Duodenal mucosa (tissue), 2 donors: Measurements from ENCODE around the gene TAAR6.
"Not testable (repeated sequence)": the region's sequence is repeated elsewhere in the genome, so short reads cannot be mapped to it uniquely, and the experiment has no call there.

Experiments
- H3K27ac ChIP-seq: one replicate; pipeline ENCODE4 v1.7.0; 2013; ENCODE audit warnings: low read depth, low read length
- H3K27me3 ChIP-seq, 2 donors: one replicate each; pipeline ENCODE4 v1.7.0; 2013; ENCODE audit warnings: low read length in 2 of 2, control low read depth in 1 of 2; ENCODE audit not compliant: insufficient read depth in 2 of 2, control insufficient read depth in 1 of 2
- H3K36me3 ChIP-seq, 2 donors: one replicate each; pipeline ENCODE4 v1.7.0; 2013; ENCODE audit warnings: low read length in 2 of 2, control low read depth in 1 of 2; ENCODE audit not compliant: insufficient read depth in 2 of 2, control insufficient read depth in 1 of 2
- H3K4me1 ChIP-seq, 2 donors: one replicate each; pipeline ENCODE4 v1.7.0; 2013; ENCODE audit warnings: low read length in 2 of 2, control low read depth in 1 of 2; ENCODE audit not compliant: insufficient read depth in 2 of 2, control insufficient read depth in 1 of 2
- H3K4me3 ChIP-seq, 2 donors: one replicate each; pipeline ENCODE4 v1.7.0; 2013; ENCODE audit warnings: low read length in 2 of 2, low read depth in 1 of 2
- H3K9ac ChIP-seq, 2 donors: one replicate each; pipeline ENCODE4 v1.7.0; 2013; ENCODE audit warnings: low read length in 2 of 2, low read depth in 1 of 2
- H3K9me3 ChIP-seq, 2 donors: one replicate each; pipeline ENCODE4 v1.7.0; 2013; ENCODE audit warnings: low read length in 2 of 2, control low read depth in 1 of 2; ENCODE audit not compliant: control insufficient read depth in 1 of 2

The TAAR6 gene

DNA sequence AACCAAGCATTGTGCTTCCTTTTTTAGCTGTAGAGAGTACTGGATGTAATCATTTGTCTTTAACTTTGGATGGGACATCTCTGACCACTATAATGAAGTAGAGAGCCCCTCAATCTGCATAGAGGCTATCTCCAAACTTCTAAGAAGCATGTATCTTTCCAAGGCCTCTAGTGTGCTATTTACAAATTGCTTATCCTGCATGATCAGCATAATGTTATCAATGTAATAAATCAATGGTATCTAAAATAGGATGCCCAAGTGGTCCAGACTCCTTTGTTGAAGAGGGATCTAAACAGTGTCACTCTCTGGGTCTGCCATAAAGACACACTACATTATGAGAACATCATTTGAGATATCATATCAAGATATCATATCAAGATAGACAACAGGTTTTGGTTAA lies 25.3 kb upstream of the TAAR6 start:
- Histone ChIP-seq H3K9me3 (no peaks in the 10 kb centered on the region), H3K27ac (no peak overlapping the region), H3K36me3 (no peaks in the 10 kb centered on the region), H3K4me1 (no peaks in the 10 kb centered on the region), H3K27me3 (no peaks in the 10 kb centered on the region), H3K4me3 (no peak overlapping the region), H3K9ac (no peak overlapping the region)

DNA sequence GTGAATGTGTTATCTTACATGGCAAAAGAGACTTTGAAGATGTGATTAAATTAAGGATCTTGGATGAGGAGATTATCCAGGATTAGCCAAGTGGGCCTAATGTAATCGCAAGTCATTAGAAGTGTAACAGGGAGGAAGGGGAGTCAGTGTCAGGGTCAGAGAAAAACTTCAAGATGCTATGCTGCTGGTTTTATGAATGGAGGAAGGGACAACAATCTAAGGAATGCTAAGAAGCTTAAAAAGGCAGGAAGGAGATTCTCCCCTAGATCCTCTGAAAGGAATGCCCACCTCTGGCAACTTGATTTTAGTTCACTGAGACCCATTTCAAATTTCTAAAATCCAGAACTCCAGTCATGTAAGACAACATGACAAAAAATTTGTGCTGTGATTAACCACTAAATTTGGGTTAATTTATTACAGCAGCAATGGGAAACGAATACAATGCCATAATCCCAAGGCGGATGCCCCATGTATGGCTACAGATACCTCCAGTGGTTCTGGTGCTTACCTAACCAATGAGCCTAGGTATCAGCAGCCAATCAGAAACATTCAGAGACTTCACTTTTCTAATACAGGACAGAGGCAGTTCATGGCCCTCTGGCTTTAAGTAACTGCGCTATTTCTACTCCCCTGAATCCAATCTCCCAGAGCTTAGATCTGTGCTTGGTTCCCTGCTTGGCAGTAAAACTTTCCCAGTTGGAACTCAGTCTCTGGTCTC lies 21.2 kb upstream of the TAAR6 start:
- no peaks in the 10 kb centered on the region for H3K9me3 ChIP-seq
- H3K4me3 ChIP-seq, result no peak overlapping the region
- no peak overlapping the region for H3K9ac ChIP-seq
- H3K36me3 ChIP-seq, result no peaks in the 10 kb centered on the region
- H3K27me3 ChIP-seq, result no peaks in the 10 kb centered on the region
- H3K27ac ChIP-seq, result no peak overlapping the region
- H3K4me1 ChIP-seq, result no peaks in the 10 kb centered on the region

DNA sequence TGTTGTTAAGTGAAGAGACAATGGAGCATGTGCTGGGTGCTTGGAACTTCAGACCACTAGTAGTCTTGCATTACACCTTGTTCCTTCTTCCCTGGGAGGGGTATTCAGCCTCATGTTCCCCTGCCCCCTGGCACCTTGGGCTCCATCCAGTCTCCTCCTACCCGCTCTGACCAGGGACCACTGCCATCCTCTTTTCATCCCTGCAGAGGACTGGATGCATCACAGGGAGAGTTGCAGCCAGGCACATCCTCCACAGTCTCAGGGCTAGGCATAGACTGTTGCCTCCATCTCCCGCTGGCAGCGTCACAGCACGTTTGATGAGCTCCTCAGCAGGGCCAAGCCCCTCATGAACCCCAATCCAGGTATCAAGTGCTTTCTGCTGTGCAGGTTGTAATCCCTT lies 18.9 kb upstream of the TAAR6 start:
- H3K4me3 ChIP-seq, result no peak overlapping the region

GRCh38 chr6:132552372-132552771 lies 17.8 kb upstream of the TAAR6 start, which contains the start of gene TAAR8:
Gene TAAR8 (plus strand): TSS chr6:132552672. CDS start chr6:132552693, 21 bp downstream.
- Histone ChIP-seq H3K9ac (no peak within 1 kb of the TSS), H3K27me3 (no peaks in the 10 kb centered on the region), H3K27ac (no peak within 1 kb of the TSS), H3K9me3 (no peaks in the 10 kb centered on the region), H3K4me3 (no peak within 1 kb of the TSS), H3K36me3 (no peaks in the 10 kb centered on the region), H3K4me1 (no peaks in the 10 kb centered on the region)

More for the DNA sequence above, 18.9 kb upstream of the TAAR6 start:
- no peak overlapping the region for H3K9ac ChIP-seq
- H3K9me3 ChIP-seq, result no peaks in the 10 kb centered on the region
- H3K27ac ChIP-seq, result no peak overlapping the region
- H3K27me3 ChIP-seq, result no peaks in the 10 kb centered on the region
- H3K4me1 ChIP-seq, result no peaks in the 10 kb centered on the region
- H3K36me3 ChIP-seq, result no peaks in the 10 kb centered on the region

DNA sequence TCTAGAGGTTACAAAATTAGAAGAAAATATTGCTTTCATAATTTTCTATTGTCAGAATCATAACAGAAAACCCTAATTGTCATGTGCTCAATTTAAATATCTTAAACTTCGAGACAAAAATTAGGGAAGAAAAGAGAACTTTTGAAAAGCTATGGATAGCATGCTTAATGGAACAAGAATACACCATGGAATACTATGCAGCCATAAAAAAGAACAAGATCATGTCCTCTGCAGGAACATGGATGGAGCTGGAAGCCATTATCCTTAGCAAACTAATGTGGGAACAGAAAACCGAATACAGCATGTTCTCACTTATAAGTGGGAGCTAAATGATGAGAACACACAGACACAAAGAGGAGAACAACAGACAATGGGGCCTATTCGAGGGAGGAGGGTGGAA lies 10.0 kb upstream of the TAAR6 start:
- not testable (repeated sequence) for H3K4me1 ChIP-seq, H3K27ac ChIP-seq, H3K9me3 ChIP-seq, H3K9ac ChIP-seq, H3K27me3 ChIP-seq, H3K4me3 ChIP-seq, H3K36me3 ChIP-seq

GRCh38 chr6:132566404-132566803 lies 3.7 kb upstream of the TAAR6 start:
- Histone ChIP-seq H3K9me3 (no peaks in the 10 kb centered on the region), H3K36me3 (no peaks in the 10 kb centered on the region), H3K4me1 (no peaks in the 10 kb centered on the region), H3K27ac (no peak overlapping the region), H3K27me3 (no peaks in the 10 kb centered on the region), H3K4me3 (no peak overlapping the region), H3K9ac (no peak overlapping the region)

- Histone ChIP-seq H3K9me3 (no peaks in the 10 kb centered on the region), H3K9ac (no peak overlapping the region), H3K4me3 (no peak overlapping the region), H3K4me1 (no peaks in the 10 kb centered on the region), H3K27ac (no peak overlapping the region), H3K27me3 (no peaks in the 10 kb centered on the region), H3K36me3 (no peaks in the 10 kb centered on the region)
Observed at GRCh38 chr6:132567566-132567965, 2.6 kb upstream of the TAAR6 start.

DNA sequence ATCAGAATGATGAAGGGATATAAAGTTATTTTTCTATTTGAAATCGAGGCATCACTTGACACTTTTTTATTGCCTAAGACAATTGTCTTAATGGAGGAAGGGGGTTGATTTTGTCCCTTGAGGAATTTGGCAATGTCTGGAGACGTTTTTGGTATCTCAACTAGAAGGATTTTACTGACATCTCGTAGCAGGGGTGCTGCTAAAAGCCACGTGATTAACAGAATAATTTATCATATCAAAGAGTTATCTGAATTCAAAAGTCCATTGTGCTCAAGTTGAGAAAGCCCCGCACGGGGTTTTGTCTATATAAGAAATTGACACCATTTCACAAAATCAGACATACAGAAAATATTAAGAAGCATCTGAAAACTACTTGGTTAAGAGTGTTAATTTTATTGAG lies 1.5 kb upstream of the TAAR6 start:
- H3K9ac ChIP-seq, result no peak overlapping the region
- H3K36me3 ChIP-seq, result no peaks in the 10 kb centered on the region
- H3K4me3 ChIP-seq, result no peak overlapping the region
- H3K27ac ChIP-seq, result no peak overlapping the region
- H3K9me3 ChIP-seq, result no peaks in the 10 kb centered on the region
- H3K27me3 ChIP-seq, result no peaks in the 10 kb centered on the region
- H3K4me1 ChIP-seq, result no peaks in the 10 kb centered on the region

DNA sequence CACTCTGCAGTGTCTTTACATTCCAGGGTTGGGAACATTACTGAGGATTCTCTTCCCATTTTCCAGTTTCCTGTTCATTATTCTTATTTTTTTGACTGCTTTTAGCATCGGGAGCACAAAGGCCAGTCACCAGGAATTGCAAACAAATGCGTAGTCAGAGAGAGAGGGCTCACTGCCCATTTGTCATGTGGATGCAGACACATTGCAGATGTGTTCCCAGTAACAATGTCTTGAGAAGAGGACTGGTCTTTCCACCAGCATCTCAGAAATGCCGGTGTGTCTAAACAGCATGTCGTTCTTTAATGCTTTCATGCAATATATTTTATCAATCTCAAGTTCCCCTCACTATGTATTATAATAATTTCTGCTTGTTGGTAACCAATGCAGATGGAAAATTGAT lies 952 bp upstream of the TAAR6 start:
- no peaks in the 10 kb centered on the region for H3K9me3 ChIP-seq
- H3K4me3 ChIP-seq, result no peak overlapping the region
- no peaks in the 10 kb centered on the region for H3K4me1 ChIP-seq
- no peaks in the 10 kb centered on the region for H3K36me3 ChIP-seq
- H3K9ac ChIP-seq, result no peak overlapping the region
- H3K27me3 ChIP-seq, result no peaks in the 10 kb centered on the region
- H3K27ac ChIP-seq, result no peak overlapping the region

- Histone ChIP-seq H3K4me3 (no peak overlapping the region), H3K36me3 (no peaks in the 10 kb centered on the region), H3K9ac (no peak overlapping the region), H3K27me3 (no peaks in the 10 kb centered on the region), H3K9me3 (no peaks in the 10 kb centered on the region), H3K27ac (no peak overlapping the region), H3K4me1 (no peaks in the 10 kb centered on the region)
Observed at GRCh38 chr6:132571774-132572173, 1.7 kb downstream of the TAAR6 start.

DNA sequence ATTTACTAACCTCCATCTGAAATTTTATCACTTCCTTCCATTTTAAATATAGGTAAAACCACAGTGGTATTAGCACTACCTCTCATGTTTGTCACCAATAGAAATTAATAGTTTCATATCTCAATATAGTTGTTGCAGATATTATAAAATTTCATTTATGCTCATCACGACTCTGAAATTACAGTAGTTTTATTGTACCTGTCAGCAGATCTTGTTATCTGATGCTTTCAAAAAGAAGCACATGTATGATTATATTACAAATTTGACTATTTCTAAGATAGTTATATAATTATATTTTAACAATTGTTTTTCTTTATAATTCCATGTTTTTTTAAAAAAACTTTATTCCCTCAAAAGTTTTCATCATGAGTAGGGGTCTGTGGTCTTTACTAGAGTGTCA lies 14.6 kb downstream of the TAAR6 start:
- Histone ChIP-seq H3K27me3 (no peaks in the 10 kb centered on the region), H3K4me3 (no peak overlapping the region), H3K4me1 (no peaks in the 10 kb centered on the region), H3K36me3 (no peaks in the 10 kb centered on the region), H3K9me3 (no peaks in the 10 kb centered on the region), H3K9ac (no peak overlapping the region), H3K27ac (no peak overlapping the region)
